Activated CD8-positive, alpha-beta T cell treated with anti-CD3 and anti-CD28 coated beads, Interleukin-2, amount 10 ng/mL, durations not matched to agents 7 days and 5 days (primary cell): ENCODE measurements around the gene SLC13A3. TPM values are rescaled to one million over a fixed set of nuclear protein-coding genes. Genes with fewer than 3 reads are reported as not detected.

Source experiments
- ATAC-seq: fragments of 150-1000 bp; cut with Tn5 transposase; one replicate; pipeline ENCODE4 v1.10.0; 2021; ENCODE audit warnings: moderate library complexity
- CTCF ChIA-PET: fragments of 350-600 bp; sonication (Branson Sonifier 250); formaldehyde crosslinking; loops from one replicate; lab custom pipeline; 2021; ENCODE audit warnings: antibody characterized with exemption; lab: Charles Lee
- POLR2A ChIA-PET: fragments of 350-600 bp; sonication (Branson Sonifier 250); formaldehyde crosslinking; loops from one replicate; lab custom pipeline; 2021; ENCODE audit warnings: antibody characterized with exemption; lab: Charles Lee
- DNase-seq: peaks from one replicate; pipeline ENCODE4 v3.0.0-alpha.2; 2020
- H3K27ac Mint-ChIP-seq: one replicate; pipeline ENCODE4 v1.8.0; 2021; ENCODE audit warnings: mild to moderate bottlenecking, mixed read lengths
- H3K27me3 Mint-ChIP-seq: one replicate; pipeline ENCODE4 v1.8.0; 2021; ENCODE audit warnings: low read depth, mixed read lengths
- H3K36me3 Mint-ChIP-seq: one replicate; pipeline ENCODE4 v1.8.0; 2021; ENCODE audit warnings: low read depth, mixed read lengths
- H3K4me1 Mint-ChIP-seq: one replicate; pipeline ENCODE4 v1.8.0; 2021; ENCODE audit warnings: low read depth, mixed read lengths
- H3K4me3 Mint-ChIP-seq: one replicate; pipeline ENCODE4 v1.8.0; 2021; ENCODE audit warnings: mild to moderate bottlenecking, mixed read lengths
- H3K9me3 Mint-ChIP-seq: one replicate; pipeline ENCODE4 v1.8.0; 2022; ENCODE audit warnings: mixed read lengths; ENCODE audit not compliant: insufficient read depth
- total RNA-seq, 2 experiments: library from RNA; stranded (reverse); gene quantifications; one replicate each; pipeline ENCODE4 v1.2.3, GENCODE V29; 2021

The SLC13A3 gene
- not detected for total RNA-seq

DNA sequence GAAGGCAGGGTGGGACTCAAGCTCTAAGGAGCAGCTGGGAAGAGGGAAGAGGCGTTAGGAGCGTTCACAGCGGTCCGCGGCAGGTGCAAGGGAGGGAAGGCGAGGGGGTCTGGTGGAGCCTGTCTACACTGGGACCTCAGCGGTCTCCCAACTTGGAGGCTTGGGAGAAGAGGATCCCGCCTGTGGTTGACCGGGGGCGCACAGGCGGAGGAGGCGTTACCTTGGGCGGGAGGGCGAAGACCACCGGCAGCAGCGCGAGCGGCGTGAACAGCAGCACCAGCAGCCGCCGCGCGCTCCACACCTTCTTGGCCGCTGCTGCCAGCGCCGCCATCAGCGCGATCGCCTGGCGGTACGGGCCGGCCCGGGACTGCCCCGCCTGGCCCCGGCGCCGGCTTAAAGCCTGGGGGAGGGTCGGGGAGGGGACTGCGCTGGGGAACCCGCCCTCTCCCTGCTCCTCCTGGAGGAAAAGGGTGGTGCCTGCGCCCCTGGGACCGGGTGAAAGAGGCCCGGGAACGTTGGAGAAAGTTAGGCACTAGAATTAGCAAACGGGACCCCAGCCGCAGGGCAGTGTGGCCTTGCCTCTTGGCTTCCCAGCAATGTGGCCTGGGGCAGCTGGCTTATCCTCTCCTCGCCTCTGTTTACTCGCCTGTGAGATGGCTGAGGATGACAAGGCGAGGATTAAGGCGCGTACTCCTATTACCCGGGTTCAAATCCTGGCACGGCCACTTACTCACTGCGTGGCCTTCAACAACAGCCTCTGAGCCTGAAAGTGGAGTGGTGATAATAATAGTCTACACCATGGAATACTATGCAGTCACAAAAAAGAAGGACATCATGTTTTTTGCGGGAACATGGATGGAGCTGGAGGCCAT is at the start of gene SLC13A3:
Gene SLC13A3, minus strand, starts transcription at position 369 of the 872 bp plus-strand sequence. Its CDS starts 38 bp downstream, at position 331.
- no peaks in the 10 kb centered on the region for H3K9me3 Mint-ChIP-seq
- ATAC-seq: no peak
- H3K4me3 Mint-ChIP-seq: no peak within 1 kb of the TSS
- DNase-seq: no peak
- ChIA-PET POLR2A (interaction anchor here (0.7 kb wide), 1 partner anchor 32 kb away, joined by 3 read pairs; no protein-coding TSS in a partner anchor), CTCF (interaction anchor here (1.1 kb wide), 1 partner anchor 107 kb away, joined by 3 read pairs; no protein-coding TSS in a partner anchor)
- peaks cover 3% of the 10 kb centered on the region for H3K36me3 Mint-ChIP-seq
- H3K4me1 Mint-ChIP-seq: no peaks in the 10 kb centered on the region
- no peak within 1 kb of the TSS for H3K27ac Mint-ChIP-seq
- H3K27me3 Mint-ChIP-seq: peaks cover 49% of the 10 kb centered on the region

DNA sequence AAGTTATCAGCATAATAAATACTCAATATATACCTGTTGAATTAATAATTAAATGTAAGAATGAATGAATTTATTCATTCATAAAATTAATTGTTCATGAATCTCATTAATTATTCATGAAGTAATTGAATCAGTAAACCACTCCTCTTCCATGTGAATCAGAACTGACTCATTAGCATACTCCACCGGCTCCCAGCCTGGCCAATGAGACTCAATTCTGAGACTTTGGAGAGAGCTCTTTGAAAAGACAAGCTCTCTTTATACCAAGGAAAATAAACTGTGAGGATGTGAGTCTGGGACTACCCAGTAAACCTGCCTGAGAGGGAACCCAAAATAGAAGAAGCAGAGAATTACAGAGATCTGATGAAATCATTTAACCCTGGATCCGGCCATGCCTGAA is 49.8 kb upstream of the SLC13A3 start:
- ChIA-PET CTCF (no interaction called here), POLR2A (no interaction called here)
- H3K27ac Mint-ChIP-seq: no peak overlapping the region

GRCh38 chr20:46700481-46700880 is 49.2 kb upstream of the SLC13A3 start:
- POLR2A ChIA-PET: no interaction called here
- DNase-seq: no peak
- Mint-ChIP-seq H3K36me3 (no peaks in the 10 kb centered on the region), H3K4me3 (no peak overlapping the region), H3K27me3 (peaks cover 17% of the 10 kb centered on the region), H3K4me1 (no peaks in the 10 kb centered on the region), H3K9me3 (no peaks in the 10 kb centered on the region), H3K27ac (no peak overlapping the region)
- ATAC-seq: no peak
- CTCF ChIA-PET: interaction anchor here (1.1 kb wide), 1 partner anchor 13 kb away, joined by 3 read pairs; no protein-coding TSS in a partner anchor

More for the DNA sequence above, 49.8 kb upstream of the SLC13A3 start:
- Mint-ChIP-seq H3K9me3 (no peaks in the 10 kb centered on the region), H3K36me3 (no peaks in the 10 kb centered on the region), H3K27me3 (peaks cover 19% of the 10 kb centered on the region), H3K4me3 (no peak overlapping the region), H3K4me1 (no peaks in the 10 kb centered on the region)
- DNase-seq (no peak), ATAC-seq (no peak)

DNA sequence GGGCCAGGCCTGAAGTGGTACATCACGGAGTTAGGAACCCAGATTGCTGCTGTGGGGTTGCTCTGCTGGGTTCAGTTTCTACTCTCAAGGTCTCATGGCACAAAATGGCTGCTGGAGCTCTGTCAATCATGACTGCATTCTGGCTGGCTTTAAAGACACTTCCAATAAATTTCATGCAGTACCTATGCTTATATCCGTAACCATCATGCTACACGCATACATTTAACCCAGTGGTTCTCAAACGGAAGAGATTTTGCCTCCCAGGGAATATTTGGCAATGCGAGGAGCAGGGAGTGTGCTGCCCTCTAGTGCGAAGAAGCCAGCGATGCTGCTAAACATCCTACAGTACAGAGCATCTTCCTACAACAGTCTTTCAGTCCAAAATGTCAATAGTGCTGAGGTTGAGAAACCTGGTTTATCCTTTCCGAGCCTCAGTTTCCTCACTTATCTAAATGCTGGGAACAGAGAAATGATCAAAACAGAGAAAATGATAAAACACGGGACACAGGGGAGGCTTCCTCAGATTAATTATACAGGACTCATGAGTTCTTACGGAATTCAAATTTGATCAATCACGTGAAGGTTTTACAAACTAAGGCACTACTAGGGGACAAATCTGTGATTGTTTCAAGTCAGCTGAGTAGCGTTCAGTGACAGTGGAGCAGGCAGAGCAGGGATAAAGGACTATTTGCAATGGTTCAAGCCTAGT is 48.5 kb upstream of the SLC13A3 start:
- H3K4me3 Mint-ChIP-seq: no peak overlapping the region
- H3K4me1 Mint-ChIP-seq: no peaks in the 10 kb centered on the region
- peaks cover 12% of the 10 kb centered on the region for H3K27me3 Mint-ChIP-seq
- no peaks in the 10 kb centered on the region for H3K36me3 Mint-ChIP-seq
- ATAC-seq (no peak), DNase-seq (peak; percentile 34)
- POLR2A ChIA-PET: no interaction called here
- CTCF ChIA-PET: interaction anchor here (0.6 to 1.1 kb wide), 4 partner anchors 10 to 155 kb away, joined by 3 to 5 read pairs (median 4); no protein-coding TSS in a partner anchor
- H3K27ac Mint-ChIP-seq: no peak overlapping the region
- H3K9me3 Mint-ChIP-seq: no peaks in the 10 kb centered on the region

GRCh38 chr20:46698788-46699187 is 47.5 kb upstream of the SLC13A3 start:
- no peak overlapping the region for H3K4me3 Mint-ChIP-seq
- H3K27ac Mint-ChIP-seq: no peak overlapping the region
- no peak for DNase-seq
- peaks cover 8% of the 10 kb centered on the region for H3K4me1 Mint-ChIP-seq
- ChIA-PET CTCF (no interaction called here), POLR2A (no interaction called here)
- no peak for ATAC-seq
- peaks cover 7% of the 10 kb centered on the region for H3K27me3 Mint-ChIP-seq
- no peaks in the 10 kb centered on the region for H3K9me3 Mint-ChIP-seq
- no peaks in the 10 kb centered on the region for H3K36me3 Mint-ChIP-seq

- Mint-ChIP-seq H3K4me1 (peaks cover 8% of the 10 kb centered on the region), H3K36me3 (no peaks in the 10 kb centered on the region), H3K9me3 (no peaks in the 10 kb centered on the region), H3K4me3 (no peak overlapping the region), H3K27me3 (peaks cover 7% of the 10 kb centered on the region), H3K27ac (no peak overlapping the region)
- ChIA-PET POLR2A (no interaction called here), CTCF (interaction anchor here (1.3 kb wide), 1 partner anchor 8 kb away, joined by 4 read pairs; no protein-coding TSS in a partner anchor)
- no peak for DNase-seq
- ATAC-seq: no peak
Measured at GRCh38 chr20:46696791-46697279, 45.6 kb upstream of the SLC13A3 start.

- no peak overlapping the region for H3K4me3 Mint-ChIP-seq
- no peaks in the 10 kb centered on the region for H3K36me3 Mint-ChIP-seq
- POLR2A ChIA-PET: no interaction called here
- no peak for DNase-seq
- CTCF ChIA-PET: interaction anchor here (2.0 kb wide), 1 partner anchor 15 kb away, joined by 9 read pairs; no protein-coding TSS in a partner anchor
- no peak overlapping the region for H3K27ac Mint-ChIP-seq
- H3K9me3 Mint-ChIP-seq: no peaks in the 10 kb centered on the region
- peaks cover 7% of the 10 kb centered on the region for H3K27me3 Mint-ChIP-seq
- peaks cover 8% of the 10 kb centered on the region for H3K4me1 Mint-ChIP-seq
- no peak for ATAC-seq
Measured at GRCh38 chr20:46695892-46696291, 44.6 kb upstream of the SLC13A3 start.

- ChIA-PET POLR2A (no interaction called here), CTCF (interaction anchor here (1.1 to 3.0 kb wide), 6 partner anchors 10 to 149 kb away, joined by 3 to 10 read pairs (median 5); no protein-coding TSS in a partner anchor)
- DNase-seq (no peak), ATAC-seq (no peak)
- Mint-ChIP-seq H3K9me3 (no peaks in the 10 kb centered on the region), H3K36me3 (no peaks in the 10 kb centered on the region), H3K27me3 (no peaks in the 10 kb centered on the region), H3K4me3 (no peak overlapping the region), H3K4me1 (peaks cover 16% of the 10 kb centered on the region), H3K27ac (no peak overlapping the region)
Measured at GRCh38 chr20:46694484-46694883, 43.2 kb upstream of the SLC13A3 start.

GRCh38 chr20:46691196-46691595 is 39.9 kb upstream of the SLC13A3 start:
- Mint-ChIP-seq H3K9me3 (no peaks in the 10 kb centered on the region), H3K27me3 (no peaks in the 10 kb centered on the region), H3K36me3 (peaks cover 9% of the 10 kb centered on the region), H3K27ac (no peak overlapping the region), H3K4me1 (peaks cover 38% of the 10 kb centered on the region), H3K4me3 (no peak overlapping the region)
- ATAC-seq: no peak
- DNase-seq: no peak
- ChIA-PET CTCF (interaction anchor here (2.8 kb wide), 1 partner anchor 11 kb away, joined by 17 read pairs; no protein-coding TSS in a partner anchor), POLR2A (no interaction called here)

DNA sequence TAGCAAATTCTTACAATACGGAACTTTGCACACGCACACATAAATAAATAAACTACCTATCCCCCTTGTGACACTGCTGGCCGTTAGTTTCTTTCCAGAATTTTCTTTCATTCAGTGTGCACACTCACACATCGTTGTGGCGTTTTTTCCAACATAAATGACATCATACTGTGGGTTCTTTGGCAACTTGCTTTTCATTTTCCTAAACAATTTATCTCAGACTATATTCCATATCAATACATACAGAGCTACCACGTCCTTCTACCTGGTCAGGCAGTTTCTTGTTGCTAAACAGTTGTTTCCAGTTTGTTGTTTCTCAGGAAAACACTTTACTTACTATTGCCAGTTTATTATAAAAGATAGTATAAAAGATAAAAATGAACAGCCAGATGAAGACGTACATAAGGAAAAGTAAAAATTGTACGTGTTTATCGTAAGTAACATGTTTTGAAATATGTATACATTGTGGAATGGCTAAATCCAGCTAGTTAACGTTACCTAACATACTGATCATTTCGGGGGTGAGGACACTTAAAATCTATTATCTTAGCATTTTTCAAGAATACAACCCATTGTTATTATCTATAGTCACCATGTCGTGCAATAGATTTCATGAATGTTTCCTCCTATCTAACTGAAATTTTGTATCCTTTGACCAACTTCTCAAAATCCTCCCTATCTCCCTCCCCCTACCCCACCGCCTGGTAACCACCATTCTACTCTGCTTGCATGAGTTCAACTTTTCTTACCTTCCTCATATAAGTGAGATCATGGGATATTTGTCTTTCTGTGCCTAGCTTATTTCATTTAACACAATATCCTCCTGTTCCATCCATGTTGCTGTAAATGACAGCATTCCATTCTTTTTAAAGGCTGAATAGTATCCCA is 39.2 kb upstream of the SLC13A3 start:
- CTCF ChIA-PET: interaction anchor here (1.2 to 5.7 kb wide), 6 partner anchors 9 to 146 kb away, joined by 4 to 49 read pairs (median 10); no protein-coding TSS in a partner anchor
- H3K4me3 Mint-ChIP-seq: peak overlapping the region; percentile 85
- H3K36me3 Mint-ChIP-seq: peaks cover 14% of the 10 kb centered on the region
- peaks cover 44% of the 10 kb centered on the region for H3K4me1 Mint-ChIP-seq
- DNase-seq: no peak
- H3K27ac Mint-ChIP-seq: peak overlapping the region; percentile 27
- H3K27me3 Mint-ChIP-seq: no peaks in the 10 kb centered on the region
- no peak for ATAC-seq
- POLR2A ChIA-PET: interaction anchor here (1.4 kb wide), 1 partner anchor 152 kb away, joined by 5 read pairs; no protein-coding TSS in a partner anchor
- no peaks in the 10 kb centered on the region for H3K9me3 Mint-ChIP-seq
